Activated CD4-positive, alpha-beta T cell treated with anti-CD3 and anti-CD28 coated beads for 1 hour (primary cell): ENCODE measurements around the gene GNAL.
"Not testable (repeated sequence)": the region's sequence is repeated elsewhere in the genome, so short reads cannot be mapped to it uniquely, and the experiment has no call there.

Source experiments
- DNase-seq: peaks from one replicate; pipeline ENCODE4 v3.0.0-alpha.2; 2020

GNAL gene

DNA sequence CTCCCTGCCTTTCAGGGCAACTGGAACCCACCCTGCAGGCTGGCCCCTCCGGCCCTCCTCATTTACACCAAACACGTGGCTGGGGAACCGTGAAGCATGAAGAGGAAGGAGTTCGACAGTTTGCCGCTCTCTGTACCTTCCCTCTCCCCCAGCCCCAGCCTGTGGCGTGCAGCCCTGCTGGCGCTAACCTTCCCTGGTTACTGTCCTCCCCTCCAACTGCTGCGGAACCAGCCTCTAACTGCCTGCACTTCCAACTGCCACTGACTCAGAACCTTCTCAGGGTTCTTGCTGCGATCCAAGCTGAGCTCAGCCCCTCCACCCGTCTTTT, 19.2 kb upstream of the GNAL start:
- no peak for DNase-seq

DNA sequence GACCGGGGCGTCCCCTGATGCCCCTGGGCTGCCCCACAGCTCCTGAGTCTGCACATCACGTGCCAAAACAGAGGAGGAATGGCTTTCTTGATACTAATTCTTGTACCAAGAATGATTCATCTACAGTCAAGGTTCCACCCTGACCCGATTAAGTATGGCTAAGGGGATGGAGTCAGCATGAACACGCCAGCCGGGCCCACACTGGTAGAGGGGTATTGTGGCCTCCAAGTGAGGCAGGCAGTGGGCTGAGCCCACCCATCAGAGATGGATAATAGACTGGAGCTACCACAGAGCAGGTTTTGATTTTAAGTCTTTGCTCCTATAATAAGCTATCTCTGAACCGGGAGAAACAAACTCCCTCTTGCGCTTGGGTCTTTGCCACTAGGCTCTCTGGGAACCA, 17.9 kb upstream of the GNAL start:
- DNase-seq: no peak

DNA sequence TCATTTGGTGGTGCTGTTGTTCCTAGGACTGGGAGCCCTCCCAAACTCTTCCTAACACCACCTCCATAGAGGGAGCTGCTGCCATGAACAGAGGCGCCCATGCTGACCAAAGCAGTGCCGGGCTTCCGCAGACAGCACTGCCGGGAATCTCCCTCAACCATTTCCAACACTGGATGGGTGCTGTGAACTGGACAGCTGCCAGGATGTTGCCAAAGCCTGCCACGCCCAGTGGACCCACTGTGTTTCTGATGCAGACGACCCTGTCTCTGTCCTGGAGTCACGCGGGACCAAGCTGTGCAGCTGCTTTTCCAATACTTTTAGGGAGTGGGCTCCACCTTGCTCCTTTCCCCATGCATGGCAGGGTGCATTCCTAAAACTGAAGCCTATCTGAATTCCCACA, 16.9 kb upstream of the GNAL start:
- no peak for DNase-seq

DNA sequence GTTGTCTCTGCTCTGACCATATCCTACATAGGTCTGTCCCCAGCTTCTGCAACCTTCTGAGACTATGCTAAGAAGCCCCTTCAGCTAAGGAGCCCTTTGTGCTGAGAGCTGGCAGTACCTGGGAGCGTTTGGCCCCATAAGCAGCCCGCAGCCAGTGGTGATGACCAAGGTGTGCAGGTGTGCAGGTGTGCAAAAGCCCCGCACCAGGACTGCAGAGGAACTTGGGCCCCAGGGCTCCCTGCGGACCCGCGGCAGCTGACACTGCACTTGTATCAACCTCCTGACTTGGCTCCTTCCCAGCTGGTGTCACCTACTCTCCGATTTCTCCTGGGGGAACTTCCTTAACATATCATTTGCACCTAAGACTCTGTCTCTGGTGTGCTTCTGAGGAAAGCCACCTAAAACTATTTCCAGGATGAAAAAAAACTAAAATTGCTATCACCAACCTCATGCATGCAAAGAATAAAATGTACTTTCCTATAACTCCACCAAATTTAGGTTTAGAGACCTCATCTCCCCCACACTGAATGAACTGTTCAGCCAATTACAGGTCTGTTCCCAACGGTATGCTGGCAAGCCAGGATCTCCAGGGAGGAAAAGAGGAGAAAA, 16.1 kb upstream of the GNAL start:
- no peak for DNase-seq

DNA sequence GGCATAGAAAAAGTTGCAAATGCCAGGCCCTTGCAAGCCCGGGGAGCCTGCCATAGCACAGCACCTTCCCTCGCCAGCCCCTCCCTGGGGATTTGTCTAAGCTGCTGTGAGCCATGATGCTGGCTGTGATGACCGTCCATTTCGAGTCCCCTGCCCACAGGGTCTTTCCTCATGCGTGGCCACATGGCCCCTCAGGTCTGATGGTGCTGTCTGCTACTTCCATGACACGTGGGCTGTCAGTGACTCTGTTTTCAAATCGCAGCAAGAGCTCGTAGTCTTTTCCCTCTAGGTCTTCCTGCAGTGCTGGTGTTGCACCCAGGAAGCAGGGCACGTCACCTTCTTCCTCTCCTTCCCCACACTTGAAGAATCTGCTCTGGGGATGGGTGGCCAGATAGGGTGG, 15.5 kb upstream of the GNAL start:
- no peak for DNase-seq

DNA sequence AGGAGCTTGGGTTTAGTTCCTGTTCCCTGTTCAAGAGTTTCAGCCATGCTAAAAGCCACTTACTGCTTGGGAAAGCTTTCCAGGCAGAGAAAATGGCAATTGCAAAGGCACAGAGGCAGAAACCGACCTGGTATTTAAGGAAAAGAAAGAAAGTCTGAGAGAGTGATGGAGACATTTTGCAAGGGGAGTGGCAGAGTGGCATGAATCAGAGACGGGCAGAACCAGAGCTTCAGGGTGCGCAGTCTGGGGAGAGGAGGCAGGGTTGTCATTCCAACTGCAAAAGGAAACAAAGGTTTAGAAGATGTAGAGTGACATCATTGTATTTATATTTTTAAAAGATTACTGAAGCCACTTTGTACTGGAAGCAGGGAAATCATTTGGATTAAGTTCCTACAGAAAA, 14.9 kb upstream of the GNAL start:
- DNase-seq: no peak

DNA sequence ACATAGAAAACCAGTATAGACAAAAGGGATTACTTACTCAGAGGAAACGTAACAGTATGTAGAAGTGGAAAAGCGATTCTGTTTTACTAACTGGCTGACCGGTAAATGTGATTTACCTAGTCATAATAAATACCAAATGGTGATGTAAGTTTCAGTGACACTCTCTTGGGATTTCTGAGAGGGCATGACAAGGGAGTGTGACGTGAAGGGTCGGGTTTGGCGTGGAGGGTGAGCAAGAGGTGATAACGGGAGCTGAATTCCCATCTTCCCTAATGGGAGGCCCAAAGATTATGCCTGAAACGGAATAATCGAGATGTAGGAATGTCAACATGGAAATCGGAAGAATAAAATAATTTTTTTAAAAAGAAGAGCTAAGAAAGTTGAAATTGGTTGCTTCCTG, 12.7 kb upstream of the GNAL start:
- DNase-seq: no peak

DNA sequence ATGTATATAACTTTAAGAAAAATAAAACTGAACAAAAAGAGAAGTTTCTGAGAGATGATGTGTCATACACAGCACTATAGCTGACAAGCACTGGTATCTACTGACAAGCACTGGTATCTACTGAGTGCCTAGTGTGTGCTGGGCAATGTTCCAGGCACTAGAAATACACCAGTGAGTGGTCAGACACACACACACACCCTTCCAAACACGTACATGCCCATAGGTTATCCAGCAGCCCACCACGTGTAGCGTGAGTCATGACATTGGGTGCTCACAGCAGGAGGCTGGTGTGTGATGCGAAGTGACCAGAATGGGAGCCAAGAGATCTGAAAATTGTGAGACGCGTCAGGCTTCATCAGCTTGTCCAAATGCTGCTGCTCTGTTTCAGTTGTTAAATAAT, 12.2 kb upstream of the GNAL start:
- DNase-seq: no peak

DNA sequence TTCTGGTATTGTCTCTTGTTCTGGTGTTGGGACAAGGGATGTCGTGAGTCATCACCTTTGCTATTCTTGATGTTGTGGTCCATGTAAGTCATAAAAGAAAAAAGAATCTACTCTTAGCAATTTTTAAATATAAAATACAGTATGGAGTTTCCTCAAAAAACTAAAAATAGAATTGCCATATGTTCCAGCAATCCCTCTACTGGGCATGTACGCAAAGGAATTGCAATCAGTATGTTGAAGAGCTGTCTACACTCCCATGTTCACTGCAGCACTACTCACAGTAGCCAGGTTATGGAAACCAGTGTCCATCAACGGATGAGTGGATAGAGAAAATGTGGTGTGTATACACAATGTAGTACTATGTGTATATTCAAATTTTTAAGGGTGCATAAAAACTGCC, 10.9 kb upstream of the GNAL start:
- no peak for DNase-seq

DNA sequence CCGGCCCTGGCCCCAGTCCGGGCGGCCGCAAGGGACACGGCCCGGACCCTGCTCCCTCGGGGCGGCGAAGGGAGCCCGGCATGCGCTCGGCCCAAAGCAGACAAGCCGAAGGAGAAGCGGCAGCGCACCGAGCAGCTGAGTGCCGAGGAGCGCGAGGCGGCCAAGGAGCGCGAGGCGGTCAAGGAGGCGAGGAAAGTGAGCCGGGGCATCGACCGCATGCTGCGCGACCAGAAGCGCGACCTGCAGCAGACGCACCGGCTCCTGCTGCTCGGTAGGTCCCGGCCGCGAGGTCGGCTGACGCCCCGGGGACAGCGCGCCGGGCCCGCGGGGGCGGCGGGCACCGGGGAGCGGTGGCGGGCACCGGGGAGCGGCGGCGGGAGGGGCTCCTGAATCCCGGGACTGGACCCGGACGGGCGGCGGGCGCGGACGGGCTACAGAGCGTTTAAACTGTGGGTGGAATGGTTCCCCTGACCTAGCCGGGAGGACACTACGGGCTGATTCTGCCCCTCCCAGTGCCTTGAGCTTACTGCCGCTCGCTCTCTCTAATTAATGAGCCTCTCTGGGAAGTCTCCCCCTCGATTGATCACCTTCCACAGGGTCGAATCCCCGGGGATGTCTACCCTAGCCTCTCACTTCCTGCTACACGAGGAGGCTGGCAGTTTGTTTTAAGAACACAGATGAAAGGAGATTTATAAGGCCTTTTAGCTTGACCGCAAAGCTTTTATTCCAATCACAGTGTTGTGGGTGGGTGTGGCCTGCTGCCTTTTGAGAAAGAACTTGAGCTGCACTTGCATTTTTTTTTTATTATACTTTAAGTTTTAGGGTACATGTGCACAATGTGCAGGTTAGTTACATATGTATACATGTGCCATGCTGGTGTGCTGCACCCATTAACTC, 853 bp downstream of the GNAL start:
- DNase-seq: no peak

DNA sequence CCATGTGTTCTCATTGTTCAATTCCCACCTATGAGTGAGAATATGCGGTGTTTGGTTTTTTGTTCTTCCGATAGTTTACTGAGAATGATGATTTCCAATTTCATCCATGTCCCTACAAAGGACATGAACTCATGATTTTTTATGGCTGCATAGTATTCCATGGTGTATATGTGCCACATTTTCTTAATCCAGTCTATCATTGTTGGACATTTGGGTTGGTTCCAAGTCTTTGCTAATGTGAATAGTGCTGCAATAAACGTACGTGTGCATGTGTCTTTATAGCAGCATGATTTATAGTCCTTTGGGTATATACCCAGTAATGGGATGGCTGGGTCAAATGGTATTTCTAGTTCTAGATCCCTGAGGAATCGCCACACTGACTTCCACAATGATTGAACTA, 1.6 kb downstream of the GNAL start:
- not testable (repeated sequence) for DNase-seq

DNA sequence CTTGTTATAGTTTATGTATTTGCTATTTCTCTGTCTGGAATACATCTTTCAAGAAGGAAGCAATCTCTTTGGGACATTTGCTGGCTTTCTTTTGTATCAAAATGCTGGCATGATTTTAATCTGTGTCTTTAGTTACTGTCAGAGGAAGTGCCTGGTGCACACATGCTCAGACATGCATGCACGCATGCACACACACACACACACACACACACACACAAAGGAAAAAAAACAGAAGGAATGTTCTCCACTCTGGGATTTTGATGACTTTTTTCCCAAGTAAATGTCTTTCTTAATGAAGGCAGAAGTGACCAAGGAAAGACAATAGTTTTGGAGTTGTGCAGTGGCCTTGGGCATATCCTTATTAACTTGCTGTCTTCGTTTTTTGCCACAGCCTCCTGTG, 6.7 kb downstream of the GNAL start:
- no peak for DNase-seq

DNA sequence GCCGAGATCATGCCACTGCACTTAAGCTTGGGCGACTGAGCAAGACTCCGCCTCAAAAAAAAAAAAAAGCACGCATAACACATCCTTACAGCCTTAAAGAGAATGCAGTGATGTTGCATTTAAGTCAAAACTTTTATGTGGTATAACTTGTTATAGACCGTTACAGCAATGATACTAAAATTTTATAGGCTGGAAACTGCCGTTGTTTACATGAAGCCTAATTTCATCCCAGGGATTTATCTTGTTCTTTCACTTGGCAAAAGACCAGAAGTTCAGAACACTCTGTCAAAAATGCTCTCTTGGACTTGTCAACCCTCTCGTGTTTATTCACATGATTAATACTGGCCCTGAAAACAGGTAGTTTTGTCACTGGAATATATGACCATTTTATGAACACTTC, 7.4 kb downstream of the GNAL start:
- DNase-seq: no peak

DNA sequence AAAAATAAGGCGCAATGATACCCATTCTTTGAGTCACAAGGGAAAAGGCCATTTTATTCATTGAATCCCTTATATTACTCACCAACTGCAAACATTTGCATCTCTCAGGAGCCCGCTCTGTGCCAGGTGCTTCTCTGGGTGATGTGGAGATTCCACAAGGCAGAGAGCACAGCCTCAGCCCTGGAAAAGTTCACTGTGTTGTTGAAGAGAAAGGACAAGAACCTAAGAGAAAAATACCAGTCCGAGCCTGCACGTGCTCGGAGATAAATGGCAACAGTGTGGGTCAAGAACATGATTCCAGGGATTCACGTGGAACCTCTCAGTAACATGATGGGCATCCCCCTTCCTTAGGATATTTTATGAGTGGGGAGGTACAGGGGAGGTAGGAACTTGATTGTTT, 11.8 kb downstream of the GNAL start:
- no peak for DNase-seq

DNA sequence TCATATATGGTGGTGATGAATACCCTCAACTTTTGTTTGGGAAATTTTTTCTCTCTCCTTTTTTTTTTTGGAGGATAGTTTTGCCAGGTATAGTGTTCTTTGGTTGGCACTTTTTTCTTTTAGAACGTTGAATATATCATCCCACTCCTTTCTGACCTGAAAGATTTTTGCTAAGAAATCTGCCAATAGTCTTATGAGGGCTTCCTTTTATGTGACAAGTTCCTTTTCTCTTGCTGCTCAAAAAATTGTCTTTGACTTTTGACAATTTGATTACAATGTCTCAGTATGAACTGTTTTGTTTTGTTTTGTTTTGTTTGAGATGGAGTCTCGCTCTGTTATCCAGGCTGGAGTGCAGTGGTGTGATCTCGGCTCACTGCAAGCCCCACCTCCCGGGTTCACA, 21.5 kb downstream of the GNAL start:
- no peak for DNase-seq

DNA sequence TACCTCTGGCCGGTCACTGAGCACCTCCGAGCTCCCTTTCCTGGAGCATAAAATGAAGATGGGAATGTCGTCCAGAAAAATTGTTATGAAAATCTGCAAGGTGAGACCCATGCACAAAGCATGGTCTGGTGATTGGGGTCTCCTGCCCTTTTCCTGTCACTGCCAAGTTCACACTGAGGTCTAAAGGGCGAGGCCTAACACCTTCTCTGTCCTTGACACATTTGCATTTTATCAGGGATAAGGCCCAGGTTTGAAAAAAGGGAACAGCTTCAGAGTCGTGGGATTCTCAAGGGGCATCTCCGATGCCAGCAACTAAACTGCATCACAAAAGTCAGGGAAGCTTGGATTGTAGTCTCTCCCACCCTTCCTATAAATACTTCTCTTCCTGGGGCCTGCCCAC, 24.7 kb downstream of the GNAL start:
- no peak for DNase-seq

DNA sequence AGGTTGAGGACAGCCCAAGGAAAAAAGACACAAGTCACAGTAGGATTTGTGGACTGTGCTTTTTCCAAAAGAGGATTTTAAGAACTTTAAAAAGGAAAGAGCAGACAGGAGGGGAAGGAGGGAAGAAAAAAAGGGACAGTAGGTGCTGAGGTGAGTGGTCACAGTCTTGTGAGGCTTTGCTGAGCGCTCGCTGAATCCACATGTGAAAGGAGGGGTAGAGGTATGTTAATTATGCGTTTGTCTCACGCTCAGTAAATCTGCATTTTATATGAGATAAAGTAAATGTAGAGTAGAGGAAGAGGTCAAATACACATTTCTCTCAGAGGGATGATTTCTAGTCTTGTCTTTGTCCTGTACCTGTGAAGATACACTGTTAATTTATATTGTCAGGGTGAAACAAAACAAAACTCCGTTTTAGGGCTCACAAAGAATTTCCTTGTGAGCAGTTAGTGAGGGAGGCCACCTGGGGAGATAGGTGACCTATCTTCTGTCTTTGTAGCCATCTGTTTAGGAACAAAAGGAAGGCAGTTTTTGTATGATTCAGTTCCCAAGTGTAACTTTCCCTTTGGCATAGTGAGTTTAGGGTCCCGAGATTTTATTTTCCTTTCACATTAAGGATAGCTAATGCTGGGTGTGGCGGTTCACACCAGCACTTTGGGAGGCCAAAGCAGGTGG, 25.3 kb downstream of the GNAL start:
- DNase-seq: no peak

DNA sequence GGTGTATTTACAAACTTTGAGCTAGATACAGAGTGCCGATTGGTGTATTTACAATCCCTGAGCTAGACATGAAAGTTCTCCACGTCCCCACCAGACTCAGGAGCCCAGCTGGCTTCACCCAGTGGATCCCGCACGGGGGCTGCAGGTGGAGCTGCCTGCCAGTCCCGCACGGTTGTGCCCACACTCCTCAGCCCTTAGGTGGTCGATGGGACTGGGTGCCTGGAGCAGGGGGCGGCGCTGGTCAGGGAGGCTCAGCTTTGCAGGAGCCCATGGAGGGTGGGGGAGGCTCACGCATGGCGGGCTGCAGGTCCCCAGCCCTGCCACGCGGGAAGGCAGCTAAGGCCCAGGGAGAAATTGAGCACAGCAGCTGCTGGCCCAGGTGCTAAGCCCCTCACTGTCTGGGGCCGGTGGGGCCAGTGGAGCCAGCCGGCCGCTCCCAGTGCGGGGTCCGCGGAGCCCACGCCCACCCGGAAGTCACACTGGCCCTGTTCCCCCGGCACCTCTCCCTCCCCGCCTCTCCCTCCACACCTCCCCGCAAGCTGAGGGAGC, 27.8 kb downstream of the GNAL start:
- DNase-seq: not testable (repeated sequence)

DNA sequence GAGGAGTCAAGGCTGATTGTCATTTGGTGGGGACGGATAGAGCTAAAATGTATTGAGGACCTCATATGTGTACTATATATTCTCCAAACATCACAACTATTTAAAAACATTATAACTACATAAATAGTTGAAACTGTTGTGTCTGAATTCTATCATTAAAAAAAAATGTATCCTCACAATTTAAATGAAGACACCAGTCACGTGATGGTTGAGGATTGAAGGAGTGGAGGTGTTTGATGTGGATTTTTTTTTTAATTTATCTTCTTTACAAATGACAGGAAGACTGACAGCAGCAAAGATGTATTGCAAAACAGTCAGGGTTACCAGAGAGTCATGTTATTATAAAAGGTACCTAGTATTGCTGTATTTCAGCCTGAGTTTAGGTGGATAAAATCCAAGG, 30.0 kb downstream of the GNAL start:
- DNase-seq: no peak

DNA sequence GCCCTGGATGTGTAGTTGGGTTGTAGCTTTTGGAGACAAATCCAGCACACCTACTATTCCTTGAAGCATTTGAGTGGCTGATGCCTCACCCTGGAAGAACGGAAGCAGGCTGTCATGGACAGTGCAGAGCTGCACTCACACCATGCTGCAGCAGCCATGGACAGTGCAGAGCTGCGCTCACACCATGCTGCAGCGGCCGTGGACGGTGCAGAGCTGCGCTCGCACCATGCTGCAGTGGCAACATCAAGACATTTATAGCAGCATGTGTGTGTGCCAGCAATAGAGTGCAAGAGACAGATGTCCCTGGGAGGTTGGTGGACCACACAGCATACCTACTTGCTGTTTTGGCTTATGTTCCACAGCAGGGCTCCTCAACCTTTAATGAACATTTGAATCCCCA, 30.6 kb downstream of the GNAL start:
- no peak for DNase-seq

DNA sequence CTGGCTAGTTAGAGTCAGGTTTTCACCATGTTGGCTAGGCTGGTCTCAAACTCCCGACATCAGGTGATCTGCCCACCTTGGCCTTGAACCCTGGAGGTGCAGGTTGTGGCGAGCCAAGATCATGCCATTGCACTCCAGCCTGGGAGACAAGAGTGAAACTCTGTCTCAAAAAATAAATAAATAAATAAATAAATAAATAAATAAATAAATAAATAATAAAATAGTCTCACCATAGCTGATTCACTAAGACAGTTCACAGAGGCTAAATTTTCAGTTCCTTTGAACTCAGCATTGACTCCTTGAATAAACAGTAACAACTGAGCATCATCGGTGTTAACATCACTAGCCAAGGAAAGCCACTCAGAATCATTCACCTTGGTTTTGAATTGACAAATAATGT, 32.7 kb downstream of the GNAL start:
- DNase-seq: no peak

DNA sequence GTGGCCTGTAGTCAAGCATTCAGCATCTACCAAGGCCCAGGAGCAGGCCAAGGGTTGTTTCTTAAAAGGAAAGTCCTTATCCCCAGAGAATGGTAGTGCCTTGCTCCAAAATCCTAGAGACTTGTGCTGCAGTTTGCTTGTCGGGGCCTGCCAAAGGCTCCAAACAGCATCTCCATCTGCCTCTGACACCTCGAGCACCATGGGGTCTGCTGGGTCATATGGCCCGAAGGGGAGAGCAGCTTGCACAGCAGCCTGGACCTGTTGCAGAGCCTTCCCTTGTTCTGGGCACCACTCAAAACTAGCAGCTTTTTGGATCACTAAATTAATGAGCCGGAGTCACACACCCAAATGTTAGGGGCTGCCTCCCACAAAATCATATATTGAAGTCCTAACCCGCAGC, 35.7 kb downstream of the GNAL start:
- DNase-seq: no peak

DNA sequence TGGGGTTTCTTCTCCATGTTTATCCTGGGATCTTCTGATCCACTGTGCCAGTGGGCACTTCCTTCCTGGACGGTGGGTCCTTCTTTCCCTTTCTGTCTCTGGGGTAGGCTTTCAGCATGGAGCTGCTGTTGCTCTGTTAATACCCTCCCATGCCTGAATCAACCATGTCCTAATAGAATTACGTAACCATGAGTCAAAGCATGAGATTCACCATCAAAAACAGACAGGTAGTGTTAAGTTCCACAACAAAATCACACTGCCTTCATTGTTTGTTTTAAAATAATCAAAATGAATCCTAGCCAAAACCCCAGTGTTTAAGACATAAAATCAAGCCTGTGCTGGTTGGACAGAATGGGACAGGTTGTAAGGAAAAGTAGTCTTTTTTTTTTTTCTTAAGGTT, 37.5 kb downstream of the GNAL start:
- no peak for DNase-seq

DNA sequence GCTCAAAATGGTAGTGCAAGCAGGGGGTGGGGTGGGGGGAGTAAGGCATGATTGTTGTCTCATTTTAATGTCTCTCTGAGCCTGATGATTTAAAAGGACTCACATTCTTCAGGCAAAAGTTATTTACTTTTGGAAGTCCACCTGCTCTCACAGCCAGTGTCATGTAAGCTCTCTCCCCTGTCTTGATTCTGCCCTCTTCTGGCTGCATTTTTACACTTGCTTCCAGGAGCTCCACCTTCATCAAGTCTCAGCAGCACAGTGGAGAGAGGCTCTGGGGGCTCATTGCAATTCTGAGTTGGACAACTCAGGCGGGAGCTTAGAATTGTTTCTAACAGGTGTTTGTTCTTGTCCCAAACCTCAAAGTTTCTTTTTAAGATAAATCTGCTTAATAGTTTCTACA, 39.2 kb downstream of the GNAL start:
- no peak for DNase-seq
